Measurements from ENCODE around the gene DACH2.

Gene DACH2

GRCh38 chrX:86192827-86193226 is 44.6 kb downstream of the DACH2 start:
- in situ Hi-C loops (cut with HindIII; ENCODE audit: low sequenced_read_pairs), result no loop called here
- no peak overlapping the region for H3K4me3 ChIP-seq (ENCODE audit: low read depth, low read length)
- DNase-seq (ENCODE audit: low read depth, low spot score), result no peak
- no peak for TF ChIP-seq CTCF (IDR thresholded peaks at IDR 0.05; ENCODE audit: low read depth, low read length)

GRCh38 chrX:86194758-86195157 is 46.5 kb downstream of the DACH2 start:
- no peak overlapping the region for H3K4me3 ChIP-seq (ENCODE audit: low read depth, low read length)
- in situ Hi-C loops (cut with HindIII; ENCODE audit: low sequenced_read_pairs), result no loop called here
- no peak for TF ChIP-seq CTCF (IDR thresholded peaks at IDR 0.05; ENCODE audit: low read depth, low read length)
- no peak for DNase-seq (ENCODE audit: low read depth, low spot score)

GRCh38 chrX:86195343-86195742 is 47.1 kb downstream of the DACH2 start:
- no peak overlapping the region for H3K4me3 ChIP-seq (ENCODE audit: low read depth, low read length)
- in situ Hi-C loops (cut with HindIII; ENCODE audit: low sequenced_read_pairs), result no loop called here
- no peak for DNase-seq (ENCODE audit: low read depth, low spot score)
- TF ChIP-seq CTCF (IDR thresholded peaks at IDR 0.05; ENCODE audit: low read depth, low read length), result no peak

GRCh38 chrX:86197815-86198214 is 49.6 kb downstream of the DACH2 start:
- in situ Hi-C loops (cut with HindIII; ENCODE audit: low sequenced_read_pairs), result no loop called here
- H3K4me3 ChIP-seq (ENCODE audit: low read depth, low read length), result no peak overlapping the region
- no peak for DNase-seq (ENCODE audit: low read depth, low spot score)
- no peak for TF ChIP-seq CTCF (IDR thresholded peaks at IDR 0.05; ENCODE audit: low read depth, low read length)

GRCh38 chrX:86210772-86211171 is 62.5 kb downstream of the DACH2 start:
- no peak for TF ChIP-seq CTCF (IDR thresholded peaks at IDR 0.05; ENCODE audit: low read depth, low read length)
- H3K4me3 ChIP-seq (ENCODE audit: low read depth, low read length), result no peak overlapping the region
- no peak for DNase-seq (ENCODE audit: low read depth, low spot score)
- in situ Hi-C loops (cut with HindIII; ENCODE audit: low sequenced_read_pairs), result no loop called here

- no peak for TF ChIP-seq CTCF (IDR thresholded peaks at IDR 0.05; ENCODE audit: low read depth, low read length)
- in situ Hi-C loops (cut with HindIII; ENCODE audit: low sequenced_read_pairs), result no loop called here
- DNase-seq (ENCODE audit: low read depth, low spot score), result no peak
- no peak overlapping the region for H3K4me3 ChIP-seq (ENCODE audit: low read depth, low read length)
These were observed 67.0 kb downstream of the DACH2 start for GRCh38 chrX:86215260-86215659.

- DNase-seq (ENCODE audit: low read depth, low spot score), result no peak
- in situ Hi-C loops (cut with HindIII; ENCODE audit: low sequenced_read_pairs), result no loop called here
- no peak for TF ChIP-seq CTCF (IDR thresholded peaks at IDR 0.05; ENCODE audit: low read depth, low read length)
- H3K4me3 ChIP-seq (ENCODE audit: low read depth, low read length), result no peak overlapping the region
These were observed 89.2 kb downstream of the DACH2 start for GRCh38 chrX:86237482-86237881.

Data from astrocyte of the spinal cord (primary cell).